Mucosa of gallbladder (tissue), 1 donor: ENCODE results near the gene CNGA4. TPM values are rescaled to one million over a fixed set of nuclear protein-coding genes. Genes with fewer than 3 reads are reported as not detected.

Source experiments
- DNase-seq: peaks from one replicate; pipeline ENCODE4 v3.0.0-alpha.2; 2020; ENCODE audit warnings: low spot score
- total RNA-seq: library from RNA; stranded (reverse); gene quantifications from one replicate; pipeline ENCODE4 v1.2.1, GENCODE V29; 2021
- donor health status: DM: no; HTN: no; CAD: no.

Gene CNGA4
- 0.26 TPM for total RNA-seq

DNA sequence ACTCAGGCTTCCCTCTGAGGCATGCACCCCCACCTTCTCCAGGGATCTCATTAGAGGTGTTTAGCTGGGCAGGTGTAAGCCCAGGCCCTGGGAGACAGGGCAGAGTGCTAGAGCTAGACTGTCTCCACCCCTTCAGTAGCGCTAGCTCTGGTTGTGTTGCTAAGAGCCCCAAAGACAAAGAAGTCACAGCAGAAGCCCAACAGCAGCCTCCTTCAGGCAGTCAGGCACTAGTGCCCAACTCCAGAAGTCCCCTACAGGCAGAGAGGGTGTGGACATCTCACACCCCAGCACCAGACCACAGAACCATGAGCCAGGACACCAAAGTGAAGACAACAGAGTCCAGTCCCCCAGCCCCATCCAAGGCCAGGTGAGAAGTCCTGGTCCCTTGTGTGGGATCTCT, at the start of gene CNGA4:
CNGA4 (plus strand) TSS at position 188 of the 400 bp plus-strand sequence; CDS start at position 306, 118 bp downstream.
- no peak for DNase-seq

DNA sequence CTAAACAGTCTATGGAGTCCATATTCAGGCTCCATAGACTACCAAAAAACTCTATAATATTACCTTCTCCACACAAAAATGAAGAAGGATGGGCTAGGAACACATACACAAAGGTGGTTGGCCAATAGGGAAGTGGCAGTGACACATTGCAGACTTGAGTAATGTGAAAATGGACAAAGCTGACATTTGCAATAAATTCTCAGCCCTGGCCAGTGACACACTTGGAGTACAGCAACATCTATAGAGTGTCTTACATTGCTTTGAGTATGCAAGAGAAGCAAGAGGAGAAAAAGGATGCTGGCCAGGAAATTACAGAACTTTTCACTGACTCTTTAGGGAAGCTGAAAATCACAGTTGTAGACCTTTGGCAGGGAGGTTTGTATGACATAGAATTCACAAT, 47.1 kb upstream of the CNGA4 start:
- no peak for DNase-seq

DNA sequence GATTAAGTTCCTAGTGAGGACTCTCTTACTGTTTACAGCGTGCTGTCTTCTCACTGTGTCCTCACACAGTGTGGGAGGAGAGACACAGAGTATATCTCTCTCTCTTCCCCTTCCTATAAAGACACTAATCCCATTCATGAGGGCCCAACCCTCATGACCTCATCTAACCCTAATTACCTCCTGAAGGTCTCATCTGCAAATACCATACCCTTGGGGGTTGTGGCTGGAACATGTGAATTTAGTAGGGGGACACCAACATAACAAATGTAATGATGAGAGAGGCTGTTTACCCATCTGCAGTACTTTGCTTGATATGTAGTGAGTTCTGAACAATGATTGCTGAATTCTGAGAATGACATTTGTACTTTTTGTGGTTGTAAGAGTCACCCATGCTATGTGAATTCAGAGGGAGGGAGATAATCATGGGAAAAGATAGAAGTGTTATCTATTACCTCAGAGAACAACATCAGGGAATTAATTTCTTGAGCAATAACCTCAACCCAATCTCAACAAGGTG, 44.8 kb upstream of the CNGA4 start:
- no peak for DNase-seq

GRCh38 chr11:6196396-6196795, 42.5 kb upstream of the CNGA4 start:
- DNase-seq: no peak

DNA sequence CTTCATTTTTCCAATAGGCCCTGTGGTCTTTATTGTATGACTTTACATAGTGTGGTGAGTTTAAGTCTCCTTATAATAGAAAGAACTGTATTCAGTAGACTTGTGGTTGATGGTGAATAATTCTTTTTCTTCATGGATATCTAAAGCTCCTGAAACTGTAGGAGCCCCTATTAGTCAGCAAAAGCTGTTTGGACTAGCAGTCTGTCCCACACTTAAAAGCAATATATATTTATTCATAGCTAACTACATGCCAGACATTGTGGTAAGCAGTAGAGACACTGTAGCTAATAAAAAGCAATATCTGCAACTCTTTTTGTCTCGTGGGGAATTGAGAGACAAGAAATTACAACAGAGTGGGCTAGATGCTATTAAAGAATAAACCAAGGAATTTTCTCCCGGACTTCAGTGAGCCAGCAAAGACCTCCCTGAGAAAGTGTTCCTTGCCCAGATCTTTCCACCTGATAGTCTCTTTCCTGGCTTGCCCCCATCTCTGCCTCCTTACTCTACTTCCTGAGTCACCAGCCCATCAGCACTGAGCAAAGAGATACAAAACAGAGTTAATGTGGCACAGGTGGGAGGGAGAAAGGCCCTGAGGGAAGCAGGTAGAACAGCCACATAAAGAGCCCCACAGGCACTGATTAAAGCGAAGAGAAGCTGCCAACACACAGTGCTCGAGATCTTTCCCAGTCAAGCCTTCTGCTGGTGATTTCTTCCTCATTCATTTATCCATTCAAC, 41.3 kb upstream of the CNGA4 start:
- DNase-seq: no peak

DNA sequence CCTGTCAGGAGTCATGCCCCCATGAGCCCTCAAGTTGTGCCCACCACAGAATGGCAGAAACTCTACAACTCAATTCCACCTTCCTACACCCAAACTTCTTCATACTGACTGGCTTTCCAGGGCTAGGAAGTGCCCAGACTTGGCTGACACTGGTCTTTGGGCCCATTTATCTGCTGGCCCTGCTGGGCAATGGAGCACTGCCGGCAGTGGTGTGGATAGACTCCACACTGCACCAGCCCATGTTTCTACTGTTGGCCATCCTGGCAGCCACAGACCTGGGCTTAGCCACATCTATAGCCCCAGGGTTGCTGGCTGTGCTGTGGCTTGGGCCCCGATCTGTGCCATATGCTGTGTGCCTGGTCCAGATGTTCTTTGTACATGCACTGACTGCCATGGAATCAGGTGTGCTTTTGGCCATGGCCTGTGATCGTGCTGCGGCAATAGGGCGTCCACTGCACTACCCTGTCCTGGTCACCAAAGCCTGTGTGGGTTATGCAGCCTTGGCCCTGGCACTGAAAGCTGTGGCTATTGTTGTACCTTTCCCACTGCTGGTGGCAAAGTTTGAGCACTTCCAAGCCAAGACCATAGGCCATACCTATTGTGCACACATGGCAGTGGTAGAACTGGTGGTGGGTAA, 39.6 kb upstream of the CNGA4 start, which contains the start of gene OR52W1:
OR52W1 (plus strand) TSS at position 51 of the 637 bp plus-strand sequence; CDS start at position 51, 0 bp downstream.
- DNase-seq: no peak

GRCh38 chr11:6200975-6201374, 37.9 kb upstream of the CNGA4 start:
- DNase-seq: peak; percentile 33

DNA sequence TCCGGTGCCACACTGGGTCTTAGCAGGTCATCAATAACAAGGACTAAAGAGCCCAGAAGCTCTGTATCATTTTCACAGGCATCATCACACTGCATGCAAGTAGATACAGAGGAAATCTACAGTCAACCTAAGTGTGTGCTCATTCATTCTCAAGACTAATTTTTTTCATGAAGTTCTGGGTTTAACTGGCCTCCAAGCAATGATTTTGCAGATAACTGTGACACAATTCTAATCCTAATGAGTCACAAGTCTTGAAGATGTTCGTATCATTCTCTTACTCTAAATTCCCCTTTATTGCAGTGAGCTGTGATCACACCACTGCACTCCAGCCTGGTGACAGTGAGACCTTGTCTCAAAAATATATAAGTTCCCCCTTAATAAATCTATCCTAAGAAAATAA, 37.4 kb upstream of the CNGA4 start:
- DNase-seq: no peak

- DNase-seq: no peak
Measured at GRCh38 chr11:6202041-6202440, 36.8 kb upstream of the CNGA4 start.

GRCh38 chr11:6203327-6203726, 35.6 kb upstream of the CNGA4 start:
- no peak for DNase-seq

DNA sequence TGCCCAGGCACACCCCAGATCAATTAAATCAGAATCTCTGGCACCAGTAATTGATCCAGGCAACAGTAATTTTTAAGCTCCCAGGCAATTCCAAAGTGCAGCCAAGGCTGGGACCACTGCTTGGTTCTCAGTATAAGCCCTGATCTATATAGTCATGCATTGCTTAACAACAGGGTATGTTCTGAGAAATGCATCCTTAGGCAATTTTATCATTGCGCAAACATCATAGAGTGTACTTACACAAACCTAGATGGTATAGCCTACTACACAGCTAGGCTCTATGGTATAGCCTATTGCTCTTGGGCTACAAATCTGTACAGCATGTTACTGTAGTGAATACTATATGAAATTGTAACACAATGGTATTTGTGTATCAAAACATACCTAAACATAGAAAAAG, 34.2 kb upstream of the CNGA4 start:
- no peak for DNase-seq

GRCh38 chr11:6205366-6205765, 33.5 kb upstream of the CNGA4 start, which contains the start of gene C11orf42:
TSS of gene C11orf42 (plus strand) at chr11:6205557. CDS start at chr11:6205616, 59 bp downstream.
- DNase-seq: no peak

DNA sequence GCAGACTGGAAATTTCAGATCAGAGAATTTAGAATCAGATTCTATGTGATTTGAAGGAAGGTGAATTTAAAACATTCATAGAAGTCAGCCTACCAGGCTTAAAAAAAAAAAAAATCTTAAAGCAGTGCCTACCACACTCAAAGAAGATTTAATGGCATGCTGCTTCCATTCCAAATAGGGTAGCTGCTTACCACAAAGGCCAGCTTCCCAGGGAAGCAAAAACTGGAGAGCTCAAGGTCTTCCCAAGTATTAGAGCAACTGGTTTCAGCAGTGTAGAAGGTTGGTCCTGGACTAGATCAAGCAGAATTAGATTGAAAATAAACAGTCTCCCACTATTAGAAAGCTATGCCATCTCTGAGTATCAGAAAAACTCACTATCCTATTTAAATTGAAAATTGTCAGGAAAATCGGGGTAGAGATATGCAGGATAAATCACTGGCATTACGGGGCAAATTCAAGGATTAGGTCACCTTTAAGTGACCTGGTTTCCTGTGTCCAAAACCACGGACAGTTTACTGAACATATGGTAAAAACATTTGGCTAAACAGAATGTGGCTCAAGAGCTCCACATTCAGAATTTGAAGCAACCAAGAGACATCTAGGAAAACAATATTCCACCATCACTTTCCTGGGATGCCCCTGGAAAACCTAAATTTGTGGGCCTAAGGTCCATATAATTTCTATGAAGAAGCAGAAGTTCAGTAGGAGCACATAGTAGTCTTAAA, 32.3 kb upstream of the CNGA4 start:
- DNase-seq: no peak

DNA sequence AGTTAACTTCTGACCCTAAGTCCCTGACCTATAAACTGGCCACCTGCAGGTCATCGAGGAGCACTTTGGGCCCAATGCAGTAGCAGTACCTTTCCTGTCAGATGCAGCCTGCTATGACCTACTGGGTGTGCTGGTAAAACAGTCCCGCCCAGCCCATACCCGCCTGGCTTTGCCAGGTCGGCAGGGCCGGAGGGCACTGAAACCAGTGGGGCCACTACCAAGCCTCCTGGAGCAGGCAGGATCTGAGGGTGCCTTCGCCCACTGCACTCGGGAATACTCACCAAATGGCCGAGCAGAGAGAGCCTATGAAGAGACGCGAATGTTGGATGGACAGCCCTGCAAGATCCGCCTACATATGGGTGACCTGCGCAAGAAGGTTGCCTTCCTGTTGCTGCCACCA, 29.1 kb upstream of the CNGA4 start:
- DNase-seq: no peak

GRCh38 chr11:6210274-6210955, 28.5 kb upstream of the CNGA4 start:
- DNase-seq: no peak

GRCh38 chr11:6214530-6214929, 24.4 kb upstream of the CNGA4 start:
- DNase-seq: no peak

DNA sequence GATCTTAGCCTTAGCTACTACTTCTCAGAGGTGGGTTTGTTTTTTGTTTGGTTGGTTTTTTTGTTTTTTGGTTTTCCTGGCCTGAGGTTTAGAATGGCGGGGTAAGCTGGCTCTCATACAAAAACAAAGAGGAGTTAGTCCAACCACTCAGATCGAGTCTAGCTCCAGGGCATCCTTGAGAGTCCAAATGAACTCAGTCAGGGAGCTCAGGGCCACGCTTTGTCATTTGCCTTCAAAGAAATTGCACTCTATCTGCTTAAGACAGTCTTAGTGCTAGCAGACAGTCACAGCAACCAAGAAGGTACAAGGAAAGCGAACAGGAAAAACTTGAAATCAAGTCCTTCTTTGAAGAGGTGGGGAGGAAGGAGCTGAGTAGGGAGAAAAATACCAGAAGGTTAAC, 22.4 kb upstream of the CNGA4 start:
- DNase-seq: no peak

DNA sequence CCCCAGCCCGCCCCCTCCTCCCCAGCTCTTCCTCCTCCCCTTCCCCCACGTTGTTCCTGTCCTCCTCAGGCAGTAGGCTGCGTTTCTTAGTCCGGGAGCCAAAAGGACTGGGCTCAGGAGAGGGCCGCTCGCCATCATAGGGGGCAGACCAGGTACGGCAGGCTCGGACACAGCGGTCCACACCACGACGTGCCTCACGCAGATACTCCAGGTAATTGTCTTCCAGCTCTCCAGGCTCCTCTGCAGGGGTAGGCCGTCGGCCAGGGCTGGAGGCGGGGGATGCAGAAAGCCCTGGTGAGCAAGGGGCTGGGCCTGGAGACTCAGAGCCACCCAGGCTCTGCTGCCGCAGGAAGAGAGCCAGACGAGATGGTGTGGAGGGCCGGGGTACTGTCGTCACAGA, 21.2 kb upstream of the CNGA4 start:
- DNase-seq: no peak

DNA sequence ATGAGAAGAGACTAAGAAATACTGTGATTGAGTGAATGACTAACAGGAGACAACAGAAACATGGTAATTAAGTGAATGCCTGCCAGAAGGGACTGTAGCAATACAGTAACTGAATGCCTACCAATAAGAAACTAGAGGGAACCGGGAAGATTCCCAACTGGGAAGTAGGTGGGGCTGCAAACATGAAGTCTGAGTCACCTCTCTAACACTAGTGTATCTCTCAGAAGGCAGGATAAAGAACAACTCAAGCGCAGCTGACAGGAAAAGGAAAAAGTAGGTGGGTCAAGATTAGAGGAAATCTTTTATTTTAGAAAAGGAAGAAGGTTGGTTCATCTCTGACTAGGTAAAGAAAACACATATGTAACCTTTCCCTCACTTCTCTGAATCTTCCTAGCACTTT, 19.5 kb upstream of the CNGA4 start:
- DNase-seq: peak; percentile 29

DNA sequence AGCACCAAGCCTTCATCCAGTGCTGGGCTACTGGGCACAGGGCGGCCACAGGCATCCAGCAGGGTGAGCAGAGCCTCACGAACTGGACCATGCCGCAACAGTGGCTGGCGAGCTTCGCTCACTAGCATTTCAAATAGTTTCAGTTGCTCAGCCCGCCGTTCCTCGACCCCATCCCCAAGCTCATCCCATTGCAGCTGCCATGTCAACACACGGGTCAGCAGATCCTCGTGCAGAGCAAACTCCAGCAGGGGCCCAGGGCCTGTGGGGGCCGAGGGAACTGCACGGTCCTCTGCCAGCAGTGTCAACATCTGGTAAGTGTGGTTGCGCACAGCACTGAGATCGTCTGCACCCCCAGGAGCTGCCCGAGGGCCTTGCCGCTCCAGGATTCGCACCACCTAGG, 15.0 kb upstream of the CNGA4 start:
- DNase-seq: no peak

- no peak for DNase-seq
Measured at GRCh38 chr11:6224421-6224820, 14.5 kb upstream of the CNGA4 start.

DNA sequence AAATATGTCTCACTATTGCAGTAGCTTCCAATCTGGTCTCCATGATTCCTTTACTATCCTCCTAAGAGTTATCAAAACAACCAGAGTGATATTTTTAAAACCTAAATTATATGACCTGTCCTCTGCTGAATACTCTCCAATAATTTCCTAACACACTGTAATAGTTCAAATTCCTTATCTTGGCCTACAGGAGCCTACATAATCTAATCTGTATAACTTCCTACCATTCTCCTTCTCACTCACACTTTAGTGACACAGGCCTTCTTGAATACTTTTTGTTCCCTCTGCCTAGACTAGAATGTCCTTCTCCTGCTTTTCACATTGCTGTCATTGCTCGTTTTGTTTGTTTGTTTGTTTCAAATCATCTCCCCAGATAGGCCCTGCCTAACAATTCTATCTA, 13.9 kb upstream of the CNGA4 start:
- DNase-seq: no peak
